SU-DHL-6 (cell line): ENCODE data around the gene KIF2C.
"Not testable (repeated sequence)": the region's sequence is repeated elsewhere in the genome, so short reads cannot be mapped to it uniquely, and the experiment has no call there.

ENCODE experiments used
- H2AFZ ChIP-seq: fragments of 200-600 bp; sonication (generic); 2 replicates; pipeline ENCODE4 v1.6.1; 2014; ENCODE audit warnings: low read depth, mild to moderate bottlenecking, moderate library complexity, mixed read lengths, antibody characterized with exemption, low read length; ENCODE audit not compliant: severe bottlenecking
- H3F3A ChIP-seq: fragments of 200-600 bp; shearing (Covaris generic); 2 replicates; pipeline ENCODE4 v1.6.0; 2016; ENCODE audit warnings: antibody characterized with exemption, mild to moderate bottlenecking; ENCODE audit not compliant: insufficient read depth
- H3K27ac ChIP-seq: fragments of 200-600 bp; sonication (generic); 2 replicates; pipeline ENCODE4 v1.5.1; 2016; ENCODE audit warnings: low read depth, mild to moderate bottlenecking, low read length, moderate library complexity, mixed read lengths
- H3K27me3 ChIP-seq: fragments of 200-600 bp; sonication (generic), shearing (Covaris generic); 2 replicates; pipeline ENCODE4 v1.6.0; 2014; ENCODE audit warnings: mild to moderate bottlenecking, low read length
- H3K36me3 ChIP-seq: fragments of 200-600 bp; sonication (generic); 2 replicates; pipeline ENCODE4 v1.6.1; 2014; ENCODE audit warnings: mild to moderate bottlenecking, low read length, mixed read lengths
- H3K4me2 ChIP-seq: fragments of 300-600, 200-600 bp; shearing (Covaris generic), sonication (generic); 2 replicates; pipeline ENCODE4 v1.6.0; 2014; ENCODE audit warnings: low read length, low read depth, mild to moderate bottlenecking; ENCODE audit not compliant: poor library complexity, severe bottlenecking
- H3K4me3 ChIP-seq: fragments of 200-600 bp; sonication (generic); 2 replicates; pipeline ENCODE4 v1.5.1; 2014; ENCODE audit warnings: antibody characterized with exemption, low read length, mild to moderate bottlenecking, mixed read lengths; ENCODE audit not compliant: insufficient read depth, poor library complexity, severe bottlenecking
- H3K79me2 ChIP-seq: fragments of 200-600 bp; sonication (generic); 2 replicates; pipeline ENCODE4 v1.6.1; 2014; ENCODE audit warnings: mild to moderate bottlenecking, low read length, moderate library complexity; ENCODE audit not compliant: insufficient read depth
- H3K9ac ChIP-seq: fragments of 200-600 bp; sonication (generic); 2 replicates; pipeline ENCODE4 v1.7.0; 2014; ENCODE audit warnings: mild to moderate bottlenecking, low read length
- H3K9me2 ChIP-seq: fragments of 200-600 bp; sonication (generic); replicated peaks from 2 replicates; pipeline ENCODE4 v1.6.1; 2014; ENCODE audit warnings: low read length; ENCODE audit not compliant: insufficient read depth
- H3K9me3 ChIP-seq: fragments of 200-600 bp; sonication (generic); 2 replicates; pipeline ENCODE4 v1.6.1; 2014; ENCODE audit warnings: low read length, mixed read lengths; ENCODE audit not compliant: insufficient read depth
- H4K20me1 ChIP-seq: fragments of 200-600 bp; sonication (generic); 2 replicates; pipeline ENCODE4 v1.6.1; 2014; ENCODE audit warnings: low read depth, mild to moderate bottlenecking, antibody characterized with exemption, low read length, moderate library complexity, mixed read lengths
- EZH2phosphoT487 ChIP-seq: fragments of 200-600 bp; sonication (generic), shearing (Covaris generic); conservative IDR thresholded peaks from 2 replicates; pipeline ENCODE4 v1.6.1; 2018; ENCODE audit warnings: mild to moderate bottlenecking, antibody characterized with exemption, low read length, moderate library complexity, mixed read lengths
- TF ChIP-seq, protein P1 (sequence below): fragments of 200-600 bp; sonication (generic); IDR thresholded peaks from one replicate; pipeline ENCODE4 v1.5.1; 2017; ENCODE audit warnings: antibody characterized with exemption, mild to moderate bottlenecking, low read length, moderate library complexity; ENCODE audit not compliant: insufficient read depth, poor library complexity, severe bottlenecking

Gene KIF2C

DNA sequence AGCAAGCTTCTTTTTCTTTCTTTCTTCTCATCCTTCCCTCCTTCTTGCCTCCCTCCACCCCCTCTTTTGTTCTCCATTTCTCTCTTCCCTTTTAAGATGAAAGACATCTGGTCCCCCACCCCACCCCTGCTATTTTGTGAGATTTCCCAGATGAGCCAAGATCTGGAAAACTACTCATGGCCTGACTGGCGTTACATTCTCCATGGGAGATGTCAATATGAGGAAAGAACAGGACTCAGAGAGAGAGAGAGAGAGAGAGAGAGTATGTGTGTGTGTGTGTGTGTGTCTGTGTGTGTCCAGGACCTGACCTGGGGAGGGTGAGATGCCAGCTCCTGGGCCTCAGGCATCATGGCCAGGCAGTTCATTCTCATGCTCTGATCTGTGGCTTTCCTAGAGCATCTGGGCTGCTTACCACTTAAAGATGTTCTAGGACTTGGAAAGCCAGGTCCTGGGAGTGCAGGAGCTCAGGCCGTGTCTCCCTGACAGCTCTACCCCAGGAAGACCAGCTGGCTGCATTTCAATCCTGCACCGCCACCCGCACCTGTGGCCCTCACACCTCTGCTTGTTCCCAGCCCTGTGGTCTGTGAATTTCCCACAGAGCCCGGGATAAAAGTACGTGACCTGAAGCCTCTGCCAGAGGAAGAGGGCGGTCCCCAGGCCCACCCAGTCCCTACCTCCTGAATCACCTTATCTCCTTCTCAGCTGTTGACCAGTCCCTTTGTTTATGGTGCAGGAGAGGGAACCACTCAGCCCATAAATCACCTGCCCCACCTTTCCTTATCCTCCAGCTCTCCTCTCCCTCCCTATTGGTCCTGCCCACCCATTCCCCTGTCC lies 51.5 kb downstream of the KIF2C start:
- no peaks in the 10 kb centered on the region for H3K36me3 ChIP-seq
- H3K9me3 ChIP-seq: no peaks in the 10 kb centered on the region
- H3K79me2 ChIP-seq: no peaks in the 10 kb centered on the region
- H3K27me3 ChIP-seq: no peaks in the 10 kb centered on the region
- no peak overlapping the region for H3K4me2 ChIP-seq
- no peaks in the 10 kb centered on the region for H4K20me1 ChIP-seq
- no peaks in the 10 kb centered on the region for H3K9me2 ChIP-seq
- H3F3A ChIP-seq: peaks cover 19% of the 10 kb centered on the region
- TF ChIP-seq, protein P1, sequence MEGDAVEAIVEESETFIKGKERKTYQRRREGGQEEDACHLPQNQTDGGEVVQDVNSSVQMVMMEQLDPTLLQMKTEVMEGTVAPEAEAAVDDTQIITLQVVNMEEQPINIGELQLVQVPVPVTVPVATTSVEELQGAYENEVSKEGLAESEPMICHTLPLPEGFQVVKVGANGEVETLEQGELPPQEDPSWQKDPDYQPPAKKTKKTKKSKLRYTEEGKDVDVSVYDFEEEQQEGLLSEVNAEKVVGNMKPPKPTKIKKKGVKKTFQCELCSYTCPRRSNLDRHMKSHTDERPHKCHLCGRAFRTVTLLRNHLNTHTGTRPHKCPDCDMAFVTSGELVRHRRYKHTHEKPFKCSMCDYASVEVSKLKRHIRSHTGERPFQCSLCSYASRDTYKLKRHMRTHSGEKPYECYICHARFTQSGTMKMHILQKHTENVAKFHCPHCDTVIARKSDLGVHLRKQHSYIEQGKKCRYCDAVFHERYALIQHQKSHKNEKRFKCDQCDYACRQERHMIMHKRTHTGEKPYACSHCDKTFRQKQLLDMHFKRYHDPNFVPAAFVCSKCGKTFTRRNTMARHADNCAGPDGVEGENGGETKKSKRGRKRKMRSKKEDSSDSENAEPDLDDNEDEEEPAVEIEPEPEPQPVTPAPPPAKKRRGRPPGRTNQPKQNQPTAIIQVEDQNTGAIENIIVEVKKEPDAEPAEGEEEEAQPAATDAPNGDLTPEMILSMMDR: no peak
- no peak for TF ChIP-seq EZH2phosphoT487
- H2AFZ ChIP-seq: no peak overlapping the region
- no peak overlapping the region for H3K4me3 ChIP-seq
- no peak overlapping the region for H3K9ac ChIP-seq
- H3K27ac ChIP-seq: no peak overlapping the region

DNA sequence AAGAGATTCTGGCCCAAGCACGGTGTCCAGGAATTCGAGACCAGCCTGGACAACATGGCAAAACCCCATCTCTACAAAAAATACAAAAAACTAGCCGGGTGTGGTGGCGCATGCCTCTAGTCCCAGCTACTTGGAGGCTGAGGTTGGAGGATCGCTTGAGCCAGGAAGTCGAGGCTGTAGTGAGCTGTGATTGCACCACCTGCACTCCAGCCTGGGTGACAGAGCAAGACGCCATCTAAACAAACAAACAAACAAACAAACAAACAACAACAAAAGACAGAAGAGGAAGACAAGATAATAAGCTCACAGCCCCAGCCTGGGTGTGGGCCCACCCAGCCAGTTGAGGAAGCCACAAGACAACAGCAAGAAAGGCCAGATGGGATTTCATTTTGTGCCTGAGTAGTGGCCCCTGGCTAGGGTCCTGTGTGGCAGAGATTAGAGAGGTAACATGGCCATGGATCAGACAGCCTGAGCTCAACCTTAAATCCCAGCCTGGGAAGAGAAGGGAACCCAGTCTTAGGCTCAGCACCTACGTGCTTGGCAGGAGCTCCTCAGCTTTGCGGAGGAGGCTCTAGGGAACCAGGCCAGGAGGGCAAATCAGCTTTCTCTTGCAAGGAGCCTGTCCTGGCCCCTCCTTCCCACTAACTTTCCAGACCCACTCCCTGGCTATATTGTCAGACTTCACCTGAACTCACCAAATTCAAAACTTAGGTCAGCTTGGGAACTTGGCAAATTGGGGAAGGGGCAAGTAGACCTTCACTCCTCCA lies 53.3 kb downstream of the KIF2C start:
- no peaks in the 10 kb centered on the region for H3K36me3 ChIP-seq
- H3K27me3 ChIP-seq: no peaks in the 10 kb centered on the region
- peaks cover 4% of the 10 kb centered on the region; the same call in 1 of the 2 replicates for H3F3A ChIP-seq
- no peak for TF ChIP-seq EZH2phosphoT487
- TF ChIP-seq, protein P1: no peak
- H2AFZ ChIP-seq: no peak overlapping the region
- no peak overlapping the region for H3K27ac ChIP-seq
- no peaks in the 10 kb centered on the region for H3K9me3 ChIP-seq
- H3K9ac ChIP-seq: no peak overlapping the region
- no peaks in the 10 kb centered on the region for H3K79me2 ChIP-seq
- no peak overlapping the region for H3K4me3 ChIP-seq
- H3K4me2 ChIP-seq: no peak overlapping the region
- H4K20me1 ChIP-seq: no peaks in the 10 kb centered on the region
- no peaks in the 10 kb centered on the region for H3K9me2 ChIP-seq

DNA sequence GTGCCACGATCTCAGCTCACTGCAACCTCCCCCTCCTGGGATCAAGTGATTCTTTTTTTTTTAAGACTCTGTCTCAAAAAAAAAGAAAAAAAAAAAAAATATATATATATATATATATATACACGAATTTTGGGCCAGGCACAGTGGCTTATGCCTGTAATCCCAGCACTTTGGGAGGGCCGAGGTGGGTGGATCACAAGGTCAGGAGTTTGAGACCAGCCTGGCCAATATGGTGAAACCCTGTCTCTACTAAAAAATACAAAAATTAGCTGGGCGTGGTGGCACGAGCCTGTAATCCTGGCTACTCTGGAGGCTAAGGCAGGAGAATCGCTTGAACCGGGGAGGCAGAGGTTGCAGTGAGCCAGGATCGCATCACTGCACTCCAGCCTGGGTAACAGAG lies 58.2 kb downstream of the KIF2C start:
- H2AFZ ChIP-seq: peak overlapping the region; percentile 49
- H3K27ac ChIP-seq: not testable (repeated sequence)

More for the DNA sequence above, 58.2 kb downstream of the KIF2C start:
- not testable (repeated sequence) for H3K9me2 ChIP-seq, H3K4me2 ChIP-seq, H4K20me1 ChIP-seq, H3K27me3 ChIP-seq, H3K36me3 ChIP-seq, H3K79me2 ChIP-seq, H3F3A ChIP-seq, H3K9ac ChIP-seq, H3K9me3 ChIP-seq, H3K4me3 ChIP-seq
